NCI-H524 (cell line): ENCODE measurements around the gene TMEM94.

Experiments
- DNase-seq, 2 experiments: peaks; one replicate each; lab custom pipeline; 2025; lab: John Stamatoyannopoulos, UW

Gene TMEM94

GRCh38 chr17:75496005-75496404 lies 39.6 kb downstream of the TMEM94 start:
- DNase-seq, result no peak

- DNase-seq, result no peak
Measured at GRCh38 chr17:75498039-75498725, 41.7 kb downstream of the TMEM94 start.

- no peak for DNase-seq
Measured at GRCh38 chr17:75498726-75499213, 42.3 kb downstream of the TMEM94 start.

- DNase-seq, result no peak
Measured at GRCh38 chr17:75499313-75500022, 43.0 kb downstream of the TMEM94 start.

- no peak for DNase-seq
Measured at GRCh38 chr17:75500419-75501216, 44.2 kb downstream of the TMEM94 start.

GRCh38 chr17:75501378-75502071 lies 45.1 kb downstream of the TMEM94 start:
- no peak for DNase-seq

GRCh38 chr17:75502072-75502720 lies 45.8 kb downstream of the TMEM94 start:
- no peak for DNase-seq

GRCh38 chr17:75502721-75503329 lies 46.4 kb downstream of the TMEM94 start:
- DNase-seq, result no peak

- DNase-seq, result no peak
Measured at GRCh38 chr17:75503337-75503950, 47.0 kb downstream of the TMEM94 start.

- DNase-seq, result no peak
Measured at GRCh38 chr17:75503976-75504346, 47.5 kb downstream of the TMEM94 start.

GRCh38 chr17:75504347-75505151 lies 48.1 kb downstream of the TMEM94 start:
- DNase-seq, result peak in 1 of 2 experiments; percentile 28

- no peak for DNase-seq
Measured at GRCh38 chr17:75505152-75505409, 48.6 kb downstream of the TMEM94 start.

- DNase-seq, result no peak
Measured at GRCh38 chr17:75505640-75506039, 49.2 kb downstream of the TMEM94 start.

- no peak for DNase-seq
Measured at GRCh38 chr17:75506134-75506533, 49.7 kb downstream of the TMEM94 start.

GRCh38 chr17:75506888-75507287 lies 50.5 kb downstream of the TMEM94 start:
- DNase-seq, result no peak

GRCh38 chr17:75507733-75508719 lies 51.6 kb downstream of the TMEM94 start:
- no peak for DNase-seq

GRCh38 chr17:75508931-75509361 lies 52.5 kb downstream of the TMEM94 start:
- DNase-seq, result no peak

- no peak for DNase-seq
Measured at GRCh38 chr17:75509528-75510258, 53.3 kb downstream of the TMEM94 start.
